K562 (cell line): Measurements from ENCODE around the gene NDUFS6. TPM values are rescaled to one million over a fixed set of nuclear protein-coding genes. Genes with fewer than 3 reads are reported as not detected.
A peak's percentile ranks its signal among the peaks of the same experiment; 100 is the strongest.

Source experiments
- CHD7 ChIP-seq: fragments of 200-600 bp; sonication (generic); IDR thresholded peaks from one replicate; pipeline ENCODE4 v1.6.1; 2012; ENCODE audit warnings: mild to moderate bottlenecking, low read depth, low read length, inconsistent platforms
- E2F1 ChIP-seq: sonication (generic); formaldehyde crosslinking; IDR thresholded peaks from 2 replicates; pipeline ENCODE4 v1.8.1; 2023; ENCODE audit warnings: mild to moderate bottlenecking, missing genetic modification reagents, moderate library complexity
- HLTF ChIP-seq: fragments of 450-650 bp; IDR thresholded peaks from 2 replicates; pipeline ENCODE4 v1.6.1; 2016
- JUND ChIP-seq, 2 experiments: IDR thresholded peaks; 2 replicates in 1 of 2; 3 replicates in 1 of 2; pipeline ENCODE4 v1.6.1; 2011; ENCODE audit warnings: borderline replicate concordance in 2 of 2, low read depth in 2 of 2, low read length in 2 of 2, improper control_type of control experiment in 1 of 2, missing biosample characterization in 1 of 2, missing genetic modification characterization in 1 of 2, missing genetic modification reagents in 1 of 2
- RREB1 ChIP-seq: fragments of 250-450 bp; sonication (Bioruptor Pico); IDR thresholded peaks from 2 replicates; pipeline ENCODE4 v1.4.0; 2020
- ZKSCAN8 ChIP-seq: fragments of 200-800 bp; sonication (Bioruptor generic); IDR thresholded peaks from 2 replicates; pipeline ENCODE4 v1.6.1; 2016; ENCODE audit warnings: missing genetic modification characterization, missing compliant biosample characterization
- ZNF780A ChIP-seq: fragments of 250-450 bp; sonication (Bioruptor Pico); IDR thresholded peaks from 2 replicates; pipeline ENCODE4 v1.5.0; 2021; ENCODE audit warnings: mild to moderate bottlenecking
- polyA plus RNA-seq, 8 experiments: library from polyadenylated mRNA; depleted of rRNA in 4 of 8; stranded (reverse) in 5 of 8; unstranded in 3 of 8; fragments of >200 nt; fragmentation: Nextera tagmentation in 2 of 8; fragmentation: Illumina TruSeq in 1 of 8; extraction: Ambion mirVana in 2 of 8; extraction: Trizol in 1 of 8; gene quantifications; 2 replicates each; pipeline versions ENCODE4 v1.2.1 to v1.2.3, GENCODE V29; 2011 to 2014; ENCODE audit warnings: inconsistent platforms in 1 of 8, missing spikeins in 1 of 8
- total RNA-seq, 7 experiments: library from RNA; depleted of rRNA in 6 of 7; stranded (reverse); fragments of >200 nt in 6 of 7; fragmentation: Illumina TruSeq in 2 of 7; extraction: Trizol in 2 of 7; gene quantifications; 2 replicates each; pipeline versions ENCODE4 v1.2.1 to v1.2.3, GENCODE V29; 2011 to 2021; ENCODE audit warnings: low replicate concordance in 1 of 7

Gene NDUFS6
- total and polyA plus RNA-seq, 9 of the 15 experiments (the other 6 are each of a cell fraction or from before 2014, with no cell fraction given), result 36.1 to 291 (median 77.0) TPM

- TF ChIP-seq RREB1 (CRISPR knock-in tag) (no peak), ZNF780A (CRISPR knock-in tag) (no peak), JUND (IDR thresholded peaks at IDR 0.05; ENCODE audit: borderline replicate concordance, low read depth, low read length) (peak; percentile 23; the same call in 1 of the 2 replicates), JUND (tag; IDR thresholded peaks at IDR 0.05; ENCODE audit: borderline replicate concordance, low read depth, low read length) (0 out of 3 replicates have a peak, but pooled peaks have one; percentile 35), E2F1 (CRISPR knock-in tag) (0 out of 2 replicates have a peak, but pooled peaks have one; percentile 60), HLTF (no peak), ZKSCAN8 (no peak), CHD7 (no peak)
These were observed 1.4 kb upstream of the NDUFS6 start, which contains the start of gene MRPL36 (continued) for GRCh38 chr5:1799602-1800471.
